G401 (cell line): ENCODE data around the gene FOXO3. TPM values are rescaled to one million over a fixed set of nuclear protein-coding genes. Genes with fewer than 3 reads are reported as not detected.

ENCODE experiments used
- DNase-seq: peaks from one replicate; pipeline ENCODE4 v3.0.0-alpha.2; 2015; ENCODE audit warnings: low spot score
- in situ Hi-C: cut with HindIII; loops from 2 replicates; pipeline ENCODE4 v1.10.0; 2016; ENCODE audit warnings: low sequenced_read_pairs, mixed read lengths
- total RNA-seq: library from RNA; depleted of rRNA; stranded (reverse); fragments of >200 nt; shearing (Covaris generic); gene quantifications from 2 replicates; pipeline ENCODE4 v1.2.3, GENCODE V29; 2014

The FOXO3 gene
- total RNA-seq, 1 experiment from 2014 or later, result 15.7 TPM

- DNase-seq, result peak; percentile 58
These were observed 28.6 kb downstream of the FOXO3 start for GRCh38 chr6:108589244-108589791.

GRCh38 chr6:108591040-108591816 is 30.5 kb downstream of the FOXO3 start:
- DNase-seq, result no peak
- in situ Hi-C loops, result no loop called here

More at GRCh38 chr6:108589244-108589791, 28.6 kb downstream of the FOXO3 start:
- in situ Hi-C loops, result no loop called here

- in situ Hi-C loops, result no loop called here
- DNase-seq, result no peak
These were observed 31.9 kb downstream of the FOXO3 start for GRCh38 chr6:108592371-108593337.

GRCh38 chr6:108594151-108594550 is 33.4 kb downstream of the FOXO3 start:
- in situ Hi-C loops, result no loop called here
- no peak for DNase-seq

GRCh38 chr6:108594640-108595039 is 33.9 kb downstream of the FOXO3 start:
- in situ Hi-C loops, result no loop called here
- no peak for DNase-seq

GRCh38 chr6:108596956-108597355 is 36.2 kb downstream of the FOXO3 start:
- in situ Hi-C loops, result no loop called here
- no peak for DNase-seq

- no peak for DNase-seq
- in situ Hi-C loops, result no loop called here
These were observed 37.0 kb downstream of the FOXO3 start for GRCh38 chr6:108597572-108598304.

- DNase-seq, result no peak
- in situ Hi-C loops, result no loop called here
These were observed 37.7 kb downstream of the FOXO3 start for GRCh38 chr6:108598305-108598863.

- in situ Hi-C loops, result no loop called here
- no peak for DNase-seq
These were observed 43.4 kb downstream of the FOXO3 start for GRCh38 chr6:108604156-108604555.

- in situ Hi-C loops, result no loop called here
- no peak for DNase-seq
These were observed 45.6 kb downstream of the FOXO3 start for GRCh38 chr6:108606250-108606690.

- no peak for DNase-seq
- in situ Hi-C loops, result no loop called here
These were observed 47.9 kb downstream of the FOXO3 start for GRCh38 chr6:108608453-108609275.

- no peak for DNase-seq
- in situ Hi-C loops, result no loop called here
These were observed 48.6 kb downstream of the FOXO3 start for GRCh38 chr6:108609276-108609769.

- DNase-seq, result no peak
- in situ Hi-C loops, result no loop called here
These were observed 49.6 kb downstream of the FOXO3 start for GRCh38 chr6:108610270-108610839.

- in situ Hi-C loops, result no loop called here
- no peak for DNase-seq
These were observed 50.4 kb downstream of the FOXO3 start for GRCh38 chr6:108610957-108611586.

- no peak for DNase-seq
- in situ Hi-C loops, result no loop called here
These were observed 52.1 kb downstream of the FOXO3 start for GRCh38 chr6:108612852-108613251.

GRCh38 chr6:108616544-108616943 is 55.8 kb downstream of the FOXO3 start:
- in situ Hi-C loops, result no loop called here
- no peak for DNase-seq

GRCh38 chr6:108616973-108617372 is 56.3 kb downstream of the FOXO3 start:
- in situ Hi-C loops, result no loop called here
- no peak for DNase-seq
